ENCODE measurements around the gene ZC3H6.
"Not testable (repeated sequence)": the region's sequence is repeated elsewhere in the genome, so short reads cannot be mapped to it uniquely, and the experiment has no call there.

ZC3H6 gene

DNA sequence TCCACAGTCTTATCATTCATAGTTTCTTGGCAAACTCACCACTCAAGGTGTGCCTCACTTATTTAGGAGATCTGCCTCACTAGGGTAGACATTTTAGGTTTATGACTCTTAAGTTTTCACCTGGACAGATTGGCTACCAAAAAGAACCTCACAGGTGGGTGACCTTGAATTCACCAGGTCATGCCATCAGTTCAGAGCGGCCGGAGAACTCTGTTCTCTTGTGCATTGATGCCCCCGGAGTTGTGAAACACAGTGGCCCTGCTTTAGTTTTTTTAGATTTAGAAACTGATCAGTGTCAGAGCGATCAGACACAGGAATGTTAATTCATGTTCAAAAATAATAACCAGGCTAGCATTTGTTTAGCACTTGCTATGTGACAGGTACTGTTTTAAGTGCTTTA is 6.7 kb downstream of the ZC3H6 start:
- DNase-seq, result not testable (repeated sequence)

DNA sequence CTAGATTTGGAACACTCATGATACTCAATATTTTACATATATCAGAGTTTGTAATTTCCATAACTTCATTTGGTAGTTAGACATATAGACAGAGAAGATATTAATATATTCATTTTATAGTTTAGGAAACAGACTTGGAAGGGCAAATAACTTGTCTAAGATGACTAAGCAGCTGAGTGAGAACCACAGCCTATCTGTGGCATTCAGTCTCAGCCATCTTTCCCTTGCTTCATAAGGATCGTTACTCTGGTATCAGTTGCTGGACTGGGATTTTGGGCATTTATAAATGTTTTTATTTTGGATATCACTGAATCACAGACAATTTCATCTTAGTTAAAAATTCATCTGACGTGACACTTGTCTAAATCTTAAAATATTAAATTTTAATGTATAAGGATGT is 8.1 kb downstream of the ZC3H6 start:
- DNase-seq, result not testable (repeated sequence)

DNA sequence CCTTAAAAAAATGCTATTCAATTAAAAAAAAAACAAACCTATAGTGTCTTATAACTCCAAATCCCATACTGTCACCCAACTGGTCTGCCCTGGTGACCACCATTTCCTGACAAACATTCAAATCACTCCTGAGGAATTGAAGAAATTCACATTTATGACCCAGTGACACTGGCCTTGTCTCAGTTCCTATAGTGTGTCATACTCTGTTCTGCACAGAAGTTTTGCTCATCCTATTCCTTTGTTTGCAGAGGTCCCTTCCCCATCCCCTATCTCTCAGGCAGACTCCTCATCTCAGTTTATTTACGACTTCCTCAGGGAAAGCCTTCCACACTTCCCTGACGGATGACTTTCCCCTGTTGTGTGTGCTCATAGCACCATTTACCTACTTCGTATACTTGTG is 14.7 kb downstream of the ZC3H6 start:
- no peak for DNase-seq

DNA sequence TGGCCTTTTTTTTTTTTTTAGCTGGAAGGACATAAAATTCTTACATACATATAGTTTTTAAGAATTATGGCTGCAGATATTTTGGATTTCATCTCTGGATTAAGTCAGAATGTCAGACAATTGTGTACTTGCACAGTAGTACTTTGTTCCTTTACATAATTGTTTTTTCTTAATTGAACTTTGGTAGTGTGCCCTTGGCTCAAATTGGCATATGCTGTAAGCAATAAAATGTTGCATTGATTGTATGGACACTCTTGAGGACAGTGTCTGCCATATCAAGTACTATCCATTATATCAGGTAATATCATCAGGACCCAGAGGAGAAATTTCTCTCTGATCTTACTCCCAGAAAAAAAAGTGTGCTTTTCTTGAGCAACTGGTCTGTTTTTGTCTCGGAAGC is 15.3 kb downstream of the ZC3H6 start:
- no peak for DNase-seq

DNA sequence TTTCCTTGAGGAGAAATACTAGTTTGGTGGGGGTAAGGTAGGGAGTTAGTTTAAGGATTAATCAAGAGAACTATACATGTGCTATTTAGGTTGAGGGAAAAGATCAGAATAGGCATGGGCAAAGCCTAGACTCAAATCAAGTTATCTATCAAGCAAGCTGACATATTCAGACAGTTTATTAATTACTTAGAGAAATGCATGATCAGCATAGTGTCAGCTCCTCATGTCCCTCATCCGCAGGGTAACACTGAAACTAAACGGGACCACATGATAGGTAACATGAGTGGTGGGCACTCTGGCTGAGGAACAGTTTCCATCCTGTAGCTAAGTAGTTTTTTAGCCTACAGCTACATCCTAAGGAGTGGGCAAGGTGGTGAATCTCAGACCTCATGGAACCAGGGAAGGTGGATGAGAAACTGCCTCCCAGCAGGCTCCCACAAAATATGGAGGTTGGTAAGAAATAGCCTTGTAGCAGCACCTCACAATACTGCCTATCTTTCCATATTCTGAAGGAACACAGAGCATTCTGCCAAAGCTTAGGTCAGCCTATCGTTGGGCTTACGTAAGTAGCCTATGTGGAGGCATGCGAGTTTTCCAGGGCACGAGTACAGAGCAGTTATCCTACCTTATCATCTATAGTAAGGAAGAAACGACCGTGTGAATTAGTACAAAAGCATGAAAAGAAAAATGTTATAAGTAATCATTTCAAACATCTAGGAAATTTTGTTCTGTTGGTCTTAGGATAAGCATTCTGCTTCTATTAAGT is 18.4 kb downstream of the ZC3H6 start:
- no peak for DNase-seq

DNA sequence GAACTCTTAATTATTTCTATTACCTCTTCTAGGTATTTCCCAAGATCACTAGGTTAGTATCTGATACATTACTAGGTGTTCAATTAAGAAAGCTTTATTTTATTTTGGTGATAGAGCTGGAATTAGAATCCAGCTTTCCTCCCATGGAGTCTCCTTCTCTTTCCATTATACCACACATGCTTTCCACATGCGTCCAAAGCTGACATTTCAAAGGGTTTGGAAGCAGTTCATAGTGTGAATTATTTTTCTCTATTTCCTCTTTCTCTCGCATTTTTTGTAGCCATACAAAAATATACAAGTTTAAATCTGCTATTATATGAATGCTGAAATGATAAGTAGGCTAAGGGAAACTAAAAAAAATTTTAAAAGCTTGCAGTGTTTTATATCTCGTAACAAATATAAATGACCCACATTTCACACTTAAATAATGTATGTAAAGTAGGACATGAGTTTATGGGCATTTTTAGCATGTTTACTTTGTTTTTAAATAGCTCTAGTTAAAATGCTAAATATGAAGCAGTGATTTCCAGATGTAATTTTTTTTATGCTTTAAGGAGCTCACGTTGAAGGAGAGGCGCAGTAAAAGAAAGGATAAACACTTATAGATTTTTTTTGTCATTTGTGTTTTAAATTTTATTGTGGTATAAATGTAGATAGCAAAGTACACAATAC is 20.1 kb downstream of the ZC3H6 start:
- DNase-seq, result no peak

DNA sequence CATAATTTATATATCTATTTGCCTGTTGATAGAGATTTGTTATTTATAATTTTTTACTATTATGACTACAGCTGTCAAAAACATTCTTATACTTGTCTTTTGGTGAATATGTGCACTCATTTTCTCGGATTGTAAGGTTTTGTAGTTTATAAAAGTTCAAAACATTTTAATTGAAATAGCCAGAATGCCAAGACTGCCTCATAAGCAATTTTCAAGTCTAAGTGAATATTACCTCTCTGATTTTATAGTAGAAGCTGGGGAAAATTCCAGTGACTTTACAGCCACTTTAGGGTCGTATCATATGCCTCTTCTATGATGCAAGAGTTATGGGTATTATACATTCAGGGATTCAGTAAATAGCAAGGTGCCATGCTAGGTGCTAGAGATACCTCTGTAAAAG is 21.0 kb downstream of the ZC3H6 start:
- DNase-seq, result no peak

DNA sequence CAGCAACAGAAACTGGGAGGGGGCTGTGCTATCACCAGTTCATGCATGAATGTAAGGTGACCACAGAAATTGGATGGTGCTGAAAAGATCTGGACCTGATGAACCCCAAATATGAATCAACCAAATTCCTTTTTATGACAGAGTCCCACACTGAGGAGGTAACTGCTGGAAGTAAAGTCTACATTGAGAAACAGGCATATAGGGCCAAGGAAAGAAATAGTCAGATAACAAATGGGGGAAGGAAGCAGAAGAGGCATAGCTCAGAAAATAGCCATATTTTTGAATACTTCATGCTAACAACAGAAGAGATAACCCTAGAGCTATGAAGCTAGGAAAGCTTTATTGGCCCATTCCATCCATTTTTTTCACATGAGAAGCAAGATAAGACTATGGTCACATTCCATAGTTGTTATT is 25.8 kb downstream of the ZC3H6 start:
- no peak for DNase-seq

DNA sequence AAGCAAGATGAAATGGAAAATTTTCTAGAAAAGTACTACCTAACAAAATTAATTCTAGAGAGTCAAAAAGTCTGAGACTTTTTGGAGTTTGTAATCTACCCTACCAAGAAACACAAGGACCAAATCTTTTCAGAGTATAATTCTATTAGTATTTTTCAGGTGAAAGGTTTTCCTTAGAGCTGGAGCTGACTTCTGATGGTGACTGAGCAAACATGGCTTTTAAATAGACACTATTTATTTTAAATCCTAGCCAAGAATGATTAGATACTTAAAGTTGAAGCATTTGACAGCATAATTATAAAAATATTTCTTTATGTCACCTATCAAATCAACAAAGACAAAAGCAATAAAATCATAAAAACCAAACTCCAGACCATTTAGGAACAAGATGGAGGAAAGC is 26.6 kb downstream of the ZC3H6 start:
- DNase-seq, result no peak

DNA sequence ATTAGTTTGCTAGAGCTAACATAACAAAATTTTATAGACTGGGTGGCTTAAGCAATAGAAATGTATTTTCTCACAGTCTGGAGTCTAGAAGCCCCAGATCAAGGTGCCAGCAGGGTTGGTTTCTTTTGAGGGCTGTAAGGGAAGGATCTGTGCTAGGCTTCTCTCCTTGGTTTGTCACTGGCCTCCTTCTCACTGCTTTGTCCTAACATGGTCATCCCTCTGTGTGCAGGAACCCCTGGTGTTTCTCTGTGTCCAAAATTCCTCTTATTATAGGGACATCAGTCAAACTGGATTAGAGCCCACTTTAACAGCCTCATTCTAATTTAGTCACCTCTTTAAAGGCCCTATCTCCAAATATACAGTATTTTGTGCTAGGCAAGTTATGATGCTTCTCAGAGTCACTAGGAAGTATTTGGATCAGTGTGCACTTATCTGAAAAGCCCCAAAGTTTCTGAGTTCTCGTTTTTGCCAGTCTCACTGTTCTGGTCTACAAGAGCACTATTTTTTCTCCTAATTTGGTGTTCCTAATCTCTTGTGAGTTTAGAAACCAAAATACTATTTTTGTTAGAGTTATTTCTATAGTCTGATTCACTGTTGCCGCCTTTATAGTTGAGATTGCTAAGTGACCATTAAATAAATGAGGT is 29.0 kb downstream of the ZC3H6 start:
- no peak for DNase-seq

DNA sequence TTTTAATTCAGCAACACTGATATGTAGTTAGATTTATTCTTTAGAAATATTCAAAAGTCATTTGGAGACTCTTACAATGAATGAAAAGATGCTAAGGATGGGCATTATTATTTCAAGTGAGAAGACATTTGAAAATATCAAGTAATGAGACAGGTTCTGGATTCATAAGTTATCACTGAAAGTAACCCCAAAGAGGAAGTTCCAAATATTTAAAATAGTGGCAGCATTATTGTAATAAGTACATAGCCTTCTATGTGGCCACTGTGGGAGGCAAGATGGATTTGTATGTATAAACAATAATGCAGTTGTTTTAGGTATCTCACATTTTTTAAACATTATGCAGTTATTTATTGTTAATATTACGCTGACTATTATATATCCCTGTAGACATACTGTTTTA is 29.7 kb downstream of the ZC3H6 start:
- DNase-seq, result no peak

DNA sequence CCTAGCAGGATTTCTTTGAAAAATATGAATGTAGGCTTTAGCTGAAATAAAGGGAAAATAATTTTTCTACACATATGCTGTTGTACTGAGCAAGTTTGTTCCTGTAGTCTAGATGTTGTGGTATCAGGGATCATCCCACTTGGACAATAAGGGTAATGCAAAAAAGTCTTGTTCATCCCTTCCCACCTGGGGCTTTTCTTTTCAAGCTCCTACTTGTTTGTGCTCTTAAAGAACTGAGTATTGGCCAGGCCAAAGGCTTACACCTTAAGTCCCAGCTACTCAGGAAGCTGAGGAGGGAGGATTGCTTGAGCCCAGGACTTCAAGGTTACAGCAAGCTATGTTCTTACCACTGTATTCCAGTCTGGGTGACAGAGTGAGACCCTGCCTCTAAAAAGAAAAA is 35.5 kb downstream of the ZC3H6 start:
- no peak for DNase-seq

DNA sequence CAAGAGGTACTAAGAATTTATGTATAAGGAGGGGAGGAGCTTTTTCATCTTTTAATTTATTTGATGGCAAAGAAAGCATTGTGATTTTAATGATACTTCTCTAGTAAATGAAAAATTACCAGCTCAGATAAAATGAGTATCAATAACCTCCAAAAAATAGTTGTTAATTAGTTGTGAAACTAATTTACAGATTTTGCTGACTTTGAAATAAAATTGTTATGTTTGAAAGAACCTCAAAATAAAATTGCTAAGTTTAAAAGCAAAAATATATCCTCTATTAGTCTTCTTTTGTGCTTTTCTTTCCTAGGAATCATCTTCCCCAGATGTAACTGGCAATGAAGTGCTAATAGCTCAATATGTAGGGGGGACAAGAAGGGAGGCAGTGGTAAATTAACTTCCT is 36.5 kb downstream of the ZC3H6 start:
- no peak for DNase-seq

DNA sequence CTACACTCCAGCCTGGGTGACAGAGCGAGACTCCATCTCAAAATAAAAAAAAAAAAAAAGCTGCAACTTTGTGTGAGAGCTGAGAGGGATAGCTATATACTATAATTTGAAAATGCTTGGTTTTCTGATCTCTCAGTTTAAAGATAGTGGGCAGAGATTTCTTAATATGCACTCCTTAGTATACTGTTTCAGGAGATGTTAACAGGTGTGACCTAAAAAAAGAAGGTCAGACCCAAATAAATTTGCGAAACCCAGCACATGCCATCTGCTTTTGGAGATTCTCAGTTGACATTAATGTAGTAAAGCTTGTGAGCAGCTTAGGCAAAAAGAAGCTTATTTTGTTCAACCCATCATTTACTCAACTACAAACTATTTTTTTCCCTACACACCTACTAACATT is 37.4 kb downstream of the ZC3H6 start:
- DNase-seq, result no peak

DNA sequence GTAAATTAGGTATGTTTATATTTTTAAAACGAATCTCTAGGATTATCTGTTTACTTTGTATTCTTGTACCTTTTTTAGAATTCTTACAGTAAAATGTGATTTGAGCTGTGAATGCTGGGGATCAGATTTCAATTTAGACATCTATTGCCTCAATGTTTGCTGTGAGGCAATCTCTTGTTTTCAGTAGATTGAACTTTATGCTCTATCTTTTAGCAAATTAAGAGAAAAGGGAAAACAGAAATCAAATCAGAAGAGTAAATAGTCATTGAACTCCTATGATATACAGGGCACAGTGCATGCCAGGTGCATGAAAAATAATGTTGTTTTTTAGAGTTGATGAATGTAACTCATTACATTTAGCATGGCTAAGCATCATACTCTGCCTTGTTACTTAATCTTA is 39.5 kb downstream of the ZC3H6 start:
- DNase-seq, result no peak

DNA sequence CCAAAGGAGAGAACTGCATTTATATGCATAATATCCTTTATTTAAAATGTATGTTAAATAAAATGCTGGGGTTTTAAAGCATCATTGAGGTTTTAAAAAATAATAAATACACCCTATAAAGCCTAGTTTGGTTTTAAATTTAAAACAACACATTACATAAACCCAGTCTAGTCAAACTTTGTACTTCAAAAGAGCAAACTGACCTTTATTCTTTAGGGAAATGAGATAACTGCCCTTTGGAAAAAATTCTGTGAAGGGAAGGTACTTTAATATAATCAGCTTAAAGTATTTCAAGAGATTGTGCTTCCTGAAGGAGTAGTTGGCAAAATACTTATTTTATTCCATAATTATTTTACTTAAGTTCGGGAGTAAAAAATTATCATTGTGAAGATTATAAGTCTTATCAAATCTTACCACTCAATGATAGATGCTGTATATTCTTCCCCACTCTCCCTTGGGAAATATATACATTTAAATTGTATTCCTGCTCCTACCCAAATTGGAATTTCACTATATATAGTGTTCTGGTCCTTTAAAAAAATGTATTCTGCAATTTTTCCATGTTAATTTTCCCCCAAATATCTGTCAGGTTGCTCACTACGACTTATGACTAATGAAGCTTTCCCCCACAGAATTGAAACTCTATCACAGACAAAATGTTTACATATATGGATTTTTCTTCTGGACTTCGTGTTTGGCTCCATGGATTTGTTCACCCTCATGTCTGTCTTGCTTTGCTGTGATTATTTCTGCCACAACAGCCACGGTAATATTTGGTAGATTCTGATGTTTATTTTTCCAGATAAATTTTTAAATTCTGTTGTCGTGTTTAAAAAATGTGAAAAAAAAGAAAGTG is 42.1 kb downstream of the ZC3H6 start:
- no peak for DNase-seq

DNA sequence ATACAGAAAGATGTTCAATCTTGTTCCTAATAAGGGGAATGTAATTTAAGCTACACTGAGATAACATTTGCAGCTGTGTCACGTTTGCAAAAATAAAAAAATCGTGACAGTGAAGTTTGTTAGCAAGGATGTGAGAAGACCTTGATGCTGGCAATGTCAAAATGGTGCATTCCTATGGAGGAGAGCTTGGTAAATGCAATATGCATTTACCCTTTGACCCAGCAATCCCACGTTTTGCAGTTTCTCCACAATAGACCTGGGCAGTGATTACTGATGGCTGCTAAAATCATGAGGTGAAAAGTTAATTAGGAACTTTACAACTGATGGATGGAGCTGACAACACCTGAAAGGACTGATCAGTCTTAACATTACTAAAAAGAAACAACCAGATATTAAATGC is 43.1 kb downstream of the ZC3H6 start:
- no peak for DNase-seq

DNA sequence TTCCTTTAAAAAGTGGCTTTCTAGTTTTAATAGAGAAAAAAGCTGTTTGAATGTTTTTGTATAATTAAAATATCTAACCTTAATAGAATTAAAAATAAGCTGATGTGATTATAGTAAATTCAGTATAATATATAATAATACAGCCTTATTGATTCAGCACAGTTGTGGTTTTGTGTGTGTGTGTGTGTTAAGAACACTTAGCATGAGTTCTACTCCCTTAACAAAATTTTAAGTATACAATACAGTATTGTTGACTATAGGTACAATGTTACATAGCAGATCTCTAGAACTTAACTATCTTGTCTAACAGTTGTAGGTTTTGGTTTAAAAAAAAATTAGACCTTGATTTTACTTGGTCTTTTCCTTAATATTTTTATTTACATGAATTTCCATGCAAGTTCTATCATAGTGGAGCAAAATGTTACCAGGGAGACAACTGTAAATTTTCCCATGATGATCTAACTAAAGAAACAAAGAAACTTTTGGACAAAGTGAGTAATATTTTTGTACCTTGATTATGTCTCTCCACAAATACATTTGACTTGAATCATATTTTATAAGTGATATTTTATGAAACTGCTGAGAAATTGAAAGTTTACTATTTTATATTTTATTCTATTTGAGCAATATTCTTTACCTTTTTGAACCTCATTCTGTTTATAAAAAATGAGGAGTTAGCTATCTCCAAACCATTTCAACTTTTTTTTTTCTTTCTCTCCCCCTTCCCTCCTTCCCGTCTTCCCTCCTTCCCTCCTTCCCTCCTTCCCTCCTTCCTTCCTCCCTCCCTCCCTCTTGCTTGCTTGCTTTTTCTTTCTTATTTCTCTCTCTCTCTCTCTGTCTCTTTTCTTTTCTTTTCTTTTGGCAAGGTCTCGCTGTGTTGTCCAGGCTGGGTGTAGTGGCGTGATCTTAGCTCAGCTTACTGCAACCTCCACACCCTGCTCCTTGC is 46.3 kb downstream of the ZC3H6 start:
- no peak for DNase-seq

DNA sequence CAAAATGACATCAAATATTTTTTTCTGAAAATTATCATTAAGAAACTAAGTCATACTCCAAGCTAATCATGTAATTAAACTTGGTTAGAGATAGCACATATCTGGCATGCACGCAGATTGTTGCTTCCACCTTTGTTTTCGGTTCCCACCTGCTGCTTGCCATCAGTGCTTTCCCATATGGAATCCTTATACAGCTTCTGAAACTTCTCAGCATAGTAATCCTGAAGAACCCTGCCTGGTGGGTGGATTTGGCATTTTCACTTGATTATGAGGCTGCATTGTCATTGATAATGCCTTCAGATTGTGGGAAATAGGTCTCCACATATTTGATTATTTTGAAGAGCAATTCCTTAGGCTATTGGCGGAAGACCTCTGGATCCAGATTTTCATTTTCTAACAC is 47.5 kb downstream of the ZC3H6 start:
- DNase-seq, result no peak

DNA sequence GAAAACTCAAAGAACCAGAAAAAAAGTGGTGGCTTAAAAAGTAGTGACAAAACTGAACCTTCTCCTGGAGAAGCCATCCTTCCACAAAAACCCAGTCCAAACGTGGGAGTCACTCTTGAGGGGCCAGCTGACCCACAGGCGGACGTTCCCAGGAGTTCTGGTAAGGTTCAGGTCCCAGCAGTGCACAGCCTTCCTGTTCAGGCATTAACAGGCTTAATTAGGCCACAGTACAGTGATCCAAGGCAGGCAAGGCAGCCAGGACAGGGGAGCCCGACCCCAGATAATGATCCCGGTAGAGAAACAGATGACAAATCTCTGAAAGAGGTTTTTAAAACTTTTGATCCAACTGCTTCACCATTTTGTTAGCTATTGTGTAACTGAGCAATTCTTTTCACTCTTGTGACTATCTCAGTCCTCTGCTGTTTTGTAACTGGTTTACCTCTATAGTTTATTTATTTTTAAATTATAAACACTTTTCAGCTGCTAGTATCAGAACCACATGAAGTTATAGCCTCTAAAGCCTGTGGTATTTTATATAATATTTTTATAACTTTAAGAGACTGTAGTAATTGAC is 56.8 kb downstream of the ZC3H6 start:
- no peak for DNase-seq

DNA sequence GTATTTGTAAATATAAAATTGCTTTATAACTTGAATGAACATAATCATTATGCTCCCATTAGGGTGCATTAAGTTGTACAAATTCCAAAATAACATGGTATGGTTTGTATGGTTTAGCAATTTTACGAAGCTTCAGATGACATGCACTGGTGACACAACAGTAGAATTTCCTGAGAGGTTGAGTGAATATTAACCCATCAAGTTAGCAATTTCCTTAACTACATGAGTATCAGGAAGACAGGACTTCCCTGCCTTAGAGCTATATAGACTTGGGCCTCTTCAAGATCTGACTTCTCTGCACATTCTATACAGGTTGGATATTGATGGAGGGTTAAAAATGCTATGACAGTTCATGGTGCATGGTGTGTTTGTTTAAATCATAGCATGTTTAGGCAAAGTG is 60.2 kb downstream of the ZC3H6 start:
- no peak for DNase-seq

DNA sequence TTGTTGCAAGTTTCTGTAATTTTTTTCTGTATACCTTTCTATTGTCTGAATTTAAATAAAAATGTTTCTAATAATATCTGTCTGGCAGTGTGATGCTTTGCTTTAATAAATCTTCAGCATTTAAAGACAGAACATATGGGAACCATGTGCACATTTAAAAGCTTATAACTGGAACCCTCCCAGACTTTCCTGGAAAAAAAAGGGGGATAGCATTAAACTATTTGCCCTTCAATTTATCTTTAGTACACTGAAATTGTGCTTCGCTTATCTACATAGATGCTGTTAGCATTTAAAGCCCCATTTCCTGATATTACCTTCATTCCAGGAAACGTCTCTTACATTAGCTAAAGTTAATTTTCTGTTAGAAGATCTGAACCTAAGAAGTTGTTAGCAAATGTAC is 64.6 kb downstream of the ZC3H6 start:
- DNase-seq, result no peak
